ENCODE measurements around the gene ATPAF2. TPM values are rescaled to one million over a fixed set of nuclear protein-coding genes. Genes with fewer than 3 reads are reported as not detected.

The ATPAF2 gene
- total RNA-seq, 4 donors from 2014 or later = 7.9 to 166 (median 20.6) TPM

- no peaks in the 10 kb centered on the region for H3K27me3 ChIP-seq
- no peak for DNase-seq
- intact Hi-C loops (cut with DNase I; ENCODE audit: low total_unique reads) = no loop called here
- H3K36me3 ChIP-seq = no peaks in the 10 kb centered on the region
- H3K27ac ChIP-seq = no peak overlapping the region
- TF ChIP-seq CTCF (IDR thresholded peaks at IDR 0.05) (no peak), POLR2A (IDR thresholded peaks at IDR 0.05) (no peak)
- H3K4me3 ChIP-seq = no peak overlapping the region
- H3K4me1 ChIP-seq = no peaks in the 10 kb centered on the region
- H3K9me3 ChIP-seq = no peaks in the 10 kb centered on the region
These were observed 29.2 kb downstream of the ATPAF2 start for GRCh38 chr17:18009609-18010420.

- no peaks in the 10 kb centered on the region for H3K4me1 ChIP-seq
- H3K36me3 ChIP-seq = no peaks in the 10 kb centered on the region
- H3K27ac ChIP-seq = no peak overlapping the region
- intact Hi-C loops (cut with DNase I; ENCODE audit: low total_unique reads) = no loop called here
- no peaks in the 10 kb centered on the region for H3K27me3 ChIP-seq
- TF ChIP-seq POLR2A (IDR thresholded peaks at IDR 0.05) (no peak), CTCF (IDR thresholded peaks at IDR 0.05) (no peak)
- no peak overlapping the region for H3K4me3 ChIP-seq
- no peak for DNase-seq
- H3K9me3 ChIP-seq = no peaks in the 10 kb centered on the region
These were observed 30.3 kb downstream of the ATPAF2 start for GRCh38 chr17:18008496-18009268.

GRCh38 chr17:18006495-18007239 lies 32.3 kb downstream of the ATPAF2 start:
- no peak overlapping the region for H3K4me3 ChIP-seq
- TF ChIP-seq CTCF (IDR thresholded peaks at IDR 0.05) (no peak), POLR2A (IDR thresholded peaks at IDR 0.05) (no peak)
- intact Hi-C loops (cut with DNase I; ENCODE audit: low total_unique reads) = no loop called here
- no peaks in the 10 kb centered on the region for H3K36me3 ChIP-seq
- H3K27ac ChIP-seq = no peak overlapping the region
- DNase-seq = no peak
- H3K9me3 ChIP-seq = no peaks in the 10 kb centered on the region
- no peaks in the 10 kb centered on the region for H3K27me3 ChIP-seq
- no peaks in the 10 kb centered on the region for H3K4me1 ChIP-seq

GRCh38 chr17:18005496-18005895 lies 33.5 kb downstream of the ATPAF2 start:
- Histone ChIP-seq H3K27ac (no peak overlapping the region), H3K4me3 (no peak overlapping the region), H3K9me3 (no peaks in the 10 kb centered on the region), H3K36me3 (no peaks in the 10 kb centered on the region), H3K27me3 (no peaks in the 10 kb centered on the region), H3K4me1 (no peaks in the 10 kb centered on the region)
- intact Hi-C loops (cut with DNase I; ENCODE audit: low total_unique reads) = no loop called here
- no peak for DNase-seq
- TF ChIP-seq POLR2A (IDR thresholded peaks at IDR 0.05) (no peak), CTCF (IDR thresholded peaks at IDR 0.05) (no peak)
